ENCODE measurements around the gene CEP44. TPM values are rescaled to one million over a fixed set of nuclear protein-coding genes. Genes with fewer than 3 reads are reported as not detected.

CEP44 gene
- polyA plus RNA-seq, 1 donor (not counting 4 experiments of a cell fraction or from before 2014, with no cell fraction given), result 8.0 TPM

- no peak overlapping the region for H3K9ac ChIP-seq (ENCODE audit: control insufficient read depth, extremely low read depth, insufficient read depth, low read length)
- dilution Hi-C loops (cut with MboI; ENCODE audit: extremely low pct_ligation_motif_present, low sequenced_read_pairs), result no loop called here
- H3K4me1 ChIP-seq (ENCODE audit: control insufficient read depth, extremely low read depth, insufficient read depth, low read length), result peaks cover 4% of the 10 kb centered on the region
- H3K9me1 ChIP-seq (ENCODE audit: control insufficient read depth, extremely low read depth, insufficient read depth, low read length), result no peaks in the 10 kb centered on the region
- no peak overlapping the region for H3K27ac ChIP-seq (ENCODE audit: control insufficient read depth, insufficient read depth, low read length)
- no peak overlapping the region for H2AFZ ChIP-seq (ENCODE audit: control insufficient read depth, low read length)
- no peak overlapping the region for H3K4me2 ChIP-seq (ENCODE audit: control insufficient read depth, extremely low read depth, insufficient read depth, low read depth, low read length)
- FAIRE-seq (no peak), DNase-seq (ENCODE audit: low read depth, low spot score) (no peak)
- H3K79me2 ChIP-seq (ENCODE audit: control insufficient read depth, insufficient read depth, low read length), result no peaks in the 10 kb centered on the region
- H3K36me3 ChIP-seq (ENCODE audit: control insufficient read depth in 2 of 2, extremely low read depth in 1 of 2, insufficient read depth in 2 of 2, low read length in 2 of 2), result no peaks in the 10 kb centered on the region
- no peak overlapping the region for H3K4me3 ChIP-seq (ENCODE audit: control insufficient read depth in 2 of 3, extremely low read depth in 1 of 3, insufficient read depth in 2 of 3, low read depth in 1 of 3, low read length in 3 of 3)
- TF ChIP-seq CTCF (optimal IDR thresholded peaks at IDR 0.05 in 1 of 3, IDR thresholded peaks at IDR 0.05 in 1 of 3, conservative IDR thresholded peaks at IDR 0.05 in 1 of 3; ENCODE audit: extremely low read depth in 1 of 3, insufficient read depth in 2 of 3, low read length in 3 of 3) (no peak), EZH2 (IDR thresholded peaks at IDR 0.05; ENCODE audit: low read length) (no peak)
- no peaks in the 10 kb centered on the region for H4K20me1 ChIP-seq (ENCODE audit: control insufficient read depth, extremely low read depth, insufficient read depth, low read length)
- no peaks in the 10 kb centered on the region for H3K27me3 ChIP-seq (ENCODE audit: control insufficient read depth, extremely low read depth, insufficient read depth, low read length)
- no peaks in the 10 kb centered on the region for H3K9me3 ChIP-seq (ENCODE audit: control insufficient read depth, low read depth, low read length)
Measured at GRCh38 chr4:174375422-174375821, 91.7 kb downstream of the CEP44 start.

GRCh38 chr4:174377613-174378012 lies 93.9 kb downstream of the CEP44 start:
- Histone ChIP-seq H3K9ac (ENCODE audit: control insufficient read depth, extremely low read depth, insufficient read depth, low read length) (no peak overlapping the region), H3K27ac (ENCODE audit: control insufficient read depth, insufficient read depth, low read length) (no peak overlapping the region), H3K4me2 (ENCODE audit: control insufficient read depth, extremely low read depth, insufficient read depth, low read depth, low read length) (no peak overlapping the region), H3K9me3 (ENCODE audit: control insufficient read depth, low read depth, low read length) (no peaks in the 10 kb centered on the region), H3K4me3 (ENCODE audit: control insufficient read depth in 2 of 3, extremely low read depth in 1 of 3, insufficient read depth in 2 of 3, low read depth in 1 of 3, low read length in 3 of 3) (no peak overlapping the region), H3K79me2 (ENCODE audit: control insufficient read depth, insufficient read depth, low read length) (no peaks in the 10 kb centered on the region), H3K36me3 (ENCODE audit: control insufficient read depth in 2 of 2, extremely low read depth in 1 of 2, insufficient read depth in 2 of 2, low read length in 2 of 2) (no peaks in the 10 kb centered on the region), H3K9me1 (ENCODE audit: control insufficient read depth, extremely low read depth, insufficient read depth, low read length) (no peaks in the 10 kb centered on the region), H3K4me1 (ENCODE audit: control insufficient read depth, extremely low read depth, insufficient read depth, low read length) (peaks cover 6% of the 10 kb centered on the region), H3K27me3 (ENCODE audit: control insufficient read depth, extremely low read depth, insufficient read depth, low read length) (no peaks in the 10 kb centered on the region), H2AFZ (ENCODE audit: control insufficient read depth, low read length) (peak overlapping the region; percentile 26), H4K20me1 (ENCODE audit: control insufficient read depth, extremely low read depth, insufficient read depth, low read length) (no peaks in the 10 kb centered on the region)
- dilution Hi-C loops (cut with MboI; ENCODE audit: extremely low pct_ligation_motif_present, low sequenced_read_pairs), result no loop called here
- DNase-seq (ENCODE audit: low read depth, low spot score), result no peak
- no peak for FAIRE-seq
- TF ChIP-seq CTCF (optimal IDR thresholded peaks at IDR 0.05 in 1 of 3, IDR thresholded peaks at IDR 0.05 in 1 of 3, conservative IDR thresholded peaks at IDR 0.05 in 1 of 3; ENCODE audit: extremely low read depth in 1 of 3, insufficient read depth in 2 of 3, low read length in 3 of 3), result no peak
- TF ChIP-seq EZH2 (IDR thresholded peaks at IDR 0.05; ENCODE audit: low read length), result no peak
